PC-3 (cell line): Measurements from ENCODE around the gene CDC25B. TPM values are rescaled to one million over a fixed set of nuclear protein-coding genes. Genes with fewer than 3 reads are reported as not detected.

Experiments used
- ATAC-seq: fragments of 200-7000 bp; cut with Tn5 transposase; 2 replicates; pipeline ENCODE4 v1.9.1; 2020; ENCODE audit warnings: mild to moderate bottlenecking, moderate library complexity
- BruUV-seq: library from RNA; stranded (reverse); fragments of 400-500 nt; replicated peaks from 2 replicates; lab custom pipeline; 2021; lab: Mats Ljungman, UMichigan
- CTCF ChIA-PET: fragments of 300-600 bp; sonication (Branson Sonifier 250); formaldehyde crosslinking; loops from one replicate; lab custom pipeline; 2022; ENCODE audit warnings: antibody characterized with exemption; lab: Charles Lee
- POLR2A ChIA-PET: fragments of 300-600 bp; sonication (Branson Sonifier 250); formaldehyde crosslinking; loops from one replicate; lab custom pipeline; 2022; ENCODE audit warnings: antibody characterized with exemption; ENCODE audit not compliant: unreplicated experiment; lab: Charles Lee
- DNase-seq: peaks from one replicate; pipeline ENCODE4 v3.0.0-alpha.2; 2015
- H2AFZ ChIP-seq: fragments of 300-600 bp; sonication (generic); 2 replicates; pipeline ENCODE4 v1.6.0; 2016; ENCODE audit warnings: antibody characterized with exemption, low read length
- H3F3A ChIP-seq: fragments of 300-600 bp; sonication (generic); one replicate; pipeline ENCODE4 v1.6.0; 2017; ENCODE audit warnings: antibody characterized with exemption, low read length, control low read depth, mild to moderate bottlenecking; ENCODE audit not compliant: unreplicated experiment
- H3K27ac ChIP-seq: fragments of 300-600 bp; sonication (generic); 2 replicates; pipeline ENCODE4 v1.5.1; 2016; ENCODE audit warnings: mild to moderate bottlenecking, low read length
- H3K27me3 ChIP-seq: fragments of 300-600 bp; sonication (generic); 2 replicates; pipeline ENCODE4 v1.6.1; 2016; ENCODE audit warnings: low read length, mixed read lengths
- H3K36me3 ChIP-seq: fragments of 300-600 bp; sonication (generic); 2 replicates; pipeline ENCODE4 v1.6.1; 2016; ENCODE audit warnings: low read depth, mixed run types, low read length, mixed read lengths
- H3K4me1 ChIP-seq: fragments of 300-600 bp; sonication (generic); 2 replicates; pipeline ENCODE4 v1.5.1; 2016; ENCODE audit warnings: low read length; ENCODE audit not compliant: insufficient read depth
- H3K4me2 ChIP-seq: fragments of 300-600 bp; sonication (generic); 2 replicates; pipeline ENCODE4 v1.6.0; 2016; ENCODE audit warnings: low read length
- H3K4me3 ChIP-seq: fragments of 300-600 bp; sonication (generic); 2 replicates; pipeline ENCODE4 v1.5.1; 2016; ENCODE audit warnings: mild to moderate bottlenecking, low read length, mixed read lengths
- H3K79me2 ChIP-seq: fragments of 300-600 bp; sonication (generic); 2 replicates; pipeline ENCODE4 v1.6.1; 2017; ENCODE audit warnings: low read length, mixed read lengths
- H3K9ac ChIP-seq: fragments of 300-600 bp; sonication (generic); 2 replicates; pipeline ENCODE4 v1.6.0; 2016; ENCODE audit warnings: mild to moderate bottlenecking, low read length
- H3K9me2 ChIP-seq: fragments of 300-600 bp; sonication (generic); replicated peaks from 2 replicates; pipeline ENCODE4 v1.6.1; 2016; ENCODE audit warnings: mixed run types, low read length, mixed read lengths
- H3K9me3 ChIP-seq: fragments of 300-600 bp; sonication (generic); 2 replicates; pipeline ENCODE4 v1.6.1; 2016; ENCODE audit warnings: low read length, mixed read lengths
- H4K20me1 ChIP-seq: fragments of 300-600 bp; sonication (generic); 2 replicates; pipeline ENCODE4 v1.6.1; 2016; ENCODE audit warnings: low read length, mixed read lengths
- EZH2 ChIP-seq: fragments of 300-600 bp; sonication (generic); IDR thresholded peaks from one replicate; pipeline ENCODE4 v1.6.1; 2017; ENCODE audit warnings: antibody characterized with exemption, mild to moderate bottlenecking, low read length; ENCODE audit not compliant: unreplicated experiment
- EZH2phosphoT487 ChIP-seq: fragments of 300-600 bp; sonication (generic); IDR thresholded peaks from 2 replicates; pipeline ENCODE4 v1.6.1; 2018; ENCODE audit warnings: mild to moderate bottlenecking, antibody characterized with exemption, low read length, borderline replicate concordance
- intact Hi-C: fragments of 100-400 bp; cut with micrococcal nuclease; formaldehyde crosslinking; loops from 2 replicates; pipeline ENCODE4 v1.9.0; 2023
- total RNA-seq: library from RNA; depleted of rRNA; stranded (reverse); fragments of >200 nt; gene quantifications from 2 replicates; pipeline ENCODE4 v1.2.3, GENCODE V29; 2014
- TF ChIP-seq, protein P1 (sequence below): fragments of 300-600 bp; sonication (generic); conservative IDR thresholded peaks from 2 replicates; pipeline ENCODE4 v1.5.1; 2017; ENCODE audit warnings: antibody characterized with exemption, low read depth, mild to moderate bottlenecking, low read length

Gene CDC25B
- total RNA-seq, 1 experiment from 2014 or later: 89.7 TPM

DNA sequence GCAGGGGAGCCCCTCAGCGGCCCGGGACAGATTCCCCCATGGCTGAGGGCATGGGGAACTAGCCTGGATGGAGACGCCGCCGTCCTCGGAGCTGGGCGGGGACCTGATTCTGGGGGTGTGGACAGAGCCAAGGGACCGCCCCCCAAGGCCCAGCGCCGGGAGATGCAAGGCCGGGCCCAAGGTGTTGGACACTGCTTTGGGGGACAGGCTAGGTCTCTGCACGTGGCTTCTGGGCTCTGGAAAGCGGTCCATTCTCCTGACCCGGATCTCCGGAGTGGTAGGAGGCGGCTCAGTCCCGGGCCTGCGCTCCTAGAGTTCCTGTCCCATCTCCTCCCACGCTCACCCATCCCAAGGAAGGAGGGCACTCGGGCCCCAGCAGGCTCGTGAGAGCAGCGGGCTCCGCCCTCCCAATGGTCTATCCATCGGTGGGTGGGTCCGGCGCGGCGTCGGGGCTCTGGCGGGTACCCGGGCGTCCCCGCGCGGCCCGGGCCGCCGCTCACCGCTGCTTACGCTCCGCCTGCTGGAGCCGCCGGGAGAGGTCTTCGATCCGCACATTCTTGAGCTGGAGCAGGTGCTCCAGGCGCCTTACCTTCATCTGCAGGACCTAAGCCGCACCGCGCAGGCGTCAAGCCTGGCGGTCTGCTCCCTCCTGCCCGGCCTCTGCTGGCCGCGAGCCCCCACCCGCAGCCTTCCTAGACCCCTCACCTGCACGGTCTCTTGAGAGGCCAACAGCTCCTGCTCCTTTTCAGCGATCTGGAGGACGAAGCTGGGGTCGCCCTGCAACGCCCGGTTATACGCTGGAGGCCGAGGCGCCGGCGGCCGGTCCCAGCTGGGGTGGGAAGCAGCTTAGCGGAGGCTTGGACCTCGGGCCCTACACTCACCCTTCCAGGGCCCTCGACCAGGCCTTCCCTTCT, 18.1 kb upstream of the CDC25B start:
- H2AFZ ChIP-seq: peak overlapping the region; percentile 78
- intact Hi-C loops: no loop called here
- POLR2A ChIA-PET: interaction anchor here (0.6 to 0.9 kb wide), 2 partner anchors 9 to 845 kb away, joined by 3 to 5 read pairs; no protein-coding TSS in a partner anchor
- no peaks in the 10 kb centered on the region for H3K36me3 ChIP-seq
- H3K27ac ChIP-seq: no peak overlapping the region
- no peaks in the 10 kb centered on the region for H3K9me3 ChIP-seq
- no peaks in the 10 kb centered on the region for H3K27me3 ChIP-seq
- TF ChIP-seq, protein P1, sequence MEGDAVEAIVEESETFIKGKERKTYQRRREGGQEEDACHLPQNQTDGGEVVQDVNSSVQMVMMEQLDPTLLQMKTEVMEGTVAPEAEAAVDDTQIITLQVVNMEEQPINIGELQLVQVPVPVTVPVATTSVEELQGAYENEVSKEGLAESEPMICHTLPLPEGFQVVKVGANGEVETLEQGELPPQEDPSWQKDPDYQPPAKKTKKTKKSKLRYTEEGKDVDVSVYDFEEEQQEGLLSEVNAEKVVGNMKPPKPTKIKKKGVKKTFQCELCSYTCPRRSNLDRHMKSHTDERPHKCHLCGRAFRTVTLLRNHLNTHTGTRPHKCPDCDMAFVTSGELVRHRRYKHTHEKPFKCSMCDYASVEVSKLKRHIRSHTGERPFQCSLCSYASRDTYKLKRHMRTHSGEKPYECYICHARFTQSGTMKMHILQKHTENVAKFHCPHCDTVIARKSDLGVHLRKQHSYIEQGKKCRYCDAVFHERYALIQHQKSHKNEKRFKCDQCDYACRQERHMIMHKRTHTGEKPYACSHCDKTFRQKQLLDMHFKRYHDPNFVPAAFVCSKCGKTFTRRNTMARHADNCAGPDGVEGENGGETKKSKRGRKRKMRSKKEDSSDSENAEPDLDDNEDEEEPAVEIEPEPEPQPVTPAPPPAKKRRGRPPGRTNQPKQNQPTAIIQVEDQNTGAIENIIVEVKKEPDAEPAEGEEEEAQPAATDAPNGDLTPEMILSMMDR: no peak
- TF ChIP-seq EZH2: no peak
- TF ChIP-seq EZH2phosphoT487: no peak
- H3K4me2 ChIP-seq: peak overlapping the region; percentile 70
- H3F3A ChIP-seq: peaks cover 12% of the 10 kb centered on the region
- no peaks in the 10 kb centered on the region for H3K79me2 ChIP-seq
- CTCF ChIA-PET: interaction anchor here (0.6 kb wide), 2 partner anchors 8 to 214 kb away, joined by 3 to 4 read pairs; no protein-coding TSS in a partner anchor
- ATAC-seq: peak; percentile 46
- DNase-seq: peak; percentile 24
- H3K4me3 ChIP-seq: peak overlapping the region; percentile 45
- no peaks in the 10 kb centered on the region for H3K9me2 ChIP-seq
- H3K9ac ChIP-seq: no peak overlapping the region
- BruUV-seq: no TSS peak
- H4K20me1 ChIP-seq: peaks cover under 1% of the 10 kb centered on the region; the same call in 1 of the 2 replicates
- peaks cover 7% of the 10 kb centered on the region; the same call in 1 of the 2 replicates for H3K4me1 ChIP-seq

DNA sequence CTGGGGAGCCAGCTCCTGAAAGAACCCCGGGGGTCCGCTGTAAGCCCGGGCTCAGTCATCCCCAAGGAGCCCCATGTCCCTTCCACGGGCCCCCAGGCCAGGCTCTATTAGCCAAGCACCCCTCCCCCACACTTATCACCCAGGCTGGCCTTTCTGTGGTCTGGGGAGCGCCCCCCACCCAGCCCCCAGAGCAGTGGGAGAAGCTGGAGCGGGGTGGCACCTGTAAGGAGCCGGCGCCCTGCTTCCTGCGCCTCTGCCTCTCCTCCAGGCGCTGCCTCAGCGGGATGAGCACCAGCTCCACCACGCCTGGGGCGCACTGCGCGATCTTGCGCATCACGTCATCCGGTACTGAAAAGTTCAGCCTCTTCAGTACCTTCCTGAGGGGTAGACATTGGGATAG, 17.1 kb upstream of the CDC25B start:
- CTCF ChIA-PET: no interaction called here
- Histone ChIP-seq H3K4me1 (peaks cover 17% of the 10 kb centered on the region; the same call in 1 of the 2 replicates), H3K4me2 (no peak overlapping the region), H4K20me1 (peaks cover 11% of the 10 kb centered on the region), H3K79me2 (peaks cover 8% of the 10 kb centered on the region), H3K9me2 (no peaks in the 10 kb centered on the region), H3K9me3 (no peaks in the 10 kb centered on the region), H3F3A (peaks cover 12% of the 10 kb centered on the region), H2AFZ (no peak overlapping the region), H3K9ac (no peak overlapping the region), H3K27ac (no peak overlapping the region), H3K36me3 (no peaks in the 10 kb centered on the region), H3K27me3 (no peaks in the 10 kb centered on the region), H3K4me3 (no peak overlapping the region)
- ATAC-seq: no peak
- TF ChIP-seq, protein P1: no peak
- TF ChIP-seq EZH2phosphoT487: no peak
- no peak for TF ChIP-seq EZH2
- no TSS peak for BruUV-seq
- DNase-seq: no peak
- intact Hi-C loops: no loop called here
- POLR2A ChIA-PET: interaction anchor here (0.9 kb wide), 1 partner anchor 10 kb away, joined by 3 read pairs; no protein-coding TSS in a partner anchor
